ENCODE measurements around the gene GRM5. TPM values are rescaled to one million over a fixed set of nuclear protein-coding genes. Genes with fewer than 3 reads are reported as not detected.
"Not testable (repeated sequence)": the region's sequence is repeated elsewhere in the genome, so short reads cannot be mapped to it uniquely, and the experiment has no call there.

GRM5 gene
- total RNA-seq, 4 donors from 2014 or later, result 0.09 TPM; not detected in 3

GRCh38 chr11:88886796-88887195, 179.0 kb downstream of the GRM5 start:
- WGBS, 2 donors, result 53 to 70% methylated on average over 3 of the region's 3 CpGs
- no peak for DNase-seq
- no peak overlapping the region for H3K4me3 ChIP-seq
- TF ChIP-seq, protein P1, sequence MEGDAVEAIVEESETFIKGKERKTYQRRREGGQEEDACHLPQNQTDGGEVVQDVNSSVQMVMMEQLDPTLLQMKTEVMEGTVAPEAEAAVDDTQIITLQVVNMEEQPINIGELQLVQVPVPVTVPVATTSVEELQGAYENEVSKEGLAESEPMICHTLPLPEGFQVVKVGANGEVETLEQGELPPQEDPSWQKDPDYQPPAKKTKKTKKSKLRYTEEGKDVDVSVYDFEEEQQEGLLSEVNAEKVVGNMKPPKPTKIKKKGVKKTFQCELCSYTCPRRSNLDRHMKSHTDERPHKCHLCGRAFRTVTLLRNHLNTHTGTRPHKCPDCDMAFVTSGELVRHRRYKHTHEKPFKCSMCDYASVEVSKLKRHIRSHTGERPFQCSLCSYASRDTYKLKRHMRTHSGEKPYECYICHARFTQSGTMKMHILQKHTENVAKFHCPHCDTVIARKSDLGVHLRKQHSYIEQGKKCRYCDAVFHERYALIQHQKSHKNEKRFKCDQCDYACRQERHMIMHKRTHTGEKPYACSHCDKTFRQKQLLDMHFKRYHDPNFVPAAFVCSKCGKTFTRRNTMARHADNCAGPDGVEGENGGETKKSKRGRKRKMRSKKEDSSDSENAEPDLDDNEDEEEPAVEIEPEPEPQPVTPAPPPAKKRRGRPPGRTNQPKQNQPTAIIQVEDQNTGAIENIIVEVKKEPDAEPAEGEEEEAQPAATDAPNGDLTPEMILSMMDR (IDR thresholded peaks at IDR 0.05), result peak in 1 of 6 experiments; percentile 25
- no peak for TF ChIP-seq POLR2A (IDR thresholded peaks at IDR 0.05)
- H3K27ac ChIP-seq, result no peak overlapping the region
- no peaks in the 10 kb centered on the region for H3K36me3 ChIP-seq
- H3K4me1 ChIP-seq, result no peaks in the 10 kb centered on the region
- intact Hi-C loops (cut with DNase I), result no loop called here
- no peaks in the 10 kb centered on the region for H3K27me3 ChIP-seq
- peaks cover 0 to 11% (median 0%) of the 10 kb centered on the region in 3 donors for H3K9me3 ChIP-seq

GRCh38 chr11:88882800-88883199, 183.0 kb downstream of the GRM5 start:
- H3K9me3 ChIP-seq, result peaks cover 0 to 11% (median 0%) of the 10 kb centered on the region in 3 donors
- H3K27me3 ChIP-seq; H3K4me1 ChIP-seq; H3K27ac ChIP-seq; H3K4me3 ChIP-seq; H3K36me3 ChIP-seq; intact Hi-C loops (cut with DNase I); DNase-seq: not testable (repeated sequence)
- WGBS, 2 donors, result 72 to 74% methylated on average over 3 of the region's 3 CpGs

DNA sequence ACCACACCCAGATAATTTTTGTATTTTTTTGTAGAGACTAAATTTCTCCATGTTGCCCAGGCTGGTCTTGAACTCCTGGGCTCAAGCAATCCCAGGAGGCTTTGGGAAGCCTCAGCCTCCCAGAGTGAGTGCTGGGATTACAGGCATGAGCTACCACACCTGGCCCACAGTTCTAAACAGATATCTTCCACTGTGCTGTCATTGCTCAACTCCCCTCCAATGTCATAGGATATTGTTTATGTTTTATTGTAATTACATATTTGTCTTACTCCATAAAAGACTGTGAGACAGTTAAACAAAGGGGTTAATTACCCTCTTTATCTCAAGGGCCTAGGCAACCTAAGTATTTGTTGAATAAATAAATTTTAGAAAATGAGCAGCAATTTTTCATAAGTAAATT, 204.2 kb downstream of the GRM5 start:
- H3K9me3 ChIP-seq, result no peaks in the 10 kb centered on the region
- no peaks in the 10 kb centered on the region for H3K27me3 ChIP-seq
- intact Hi-C loops (cut with DNase I), result no loop called here
- DNase-seq, result no peak
- no peak overlapping the region for H3K27ac ChIP-seq
- H3K36me3 ChIP-seq, result no peaks in the 10 kb centered on the region
- TF ChIP-seq, protein P1 (IDR thresholded peaks at IDR 0.05), result no peak
- no peak for TF ChIP-seq POLR2A (IDR thresholded peaks at IDR 0.05)
- no peak overlapping the region for H3K4me3 ChIP-seq
- no peaks in the 10 kb centered on the region for H3K4me1 ChIP-seq

- DNase-seq; H3K27ac ChIP-seq; H3K36me3 ChIP-seq; intact Hi-C loops (cut with DNase I); H3K27me3 ChIP-seq; H3K9me3 ChIP-seq; H3K4me3 ChIP-seq; H3K4me1 ChIP-seq: not testable (repeated sequence)
- WGBS, 2 donors, result 26 to 31% methylated on average over 4 of the region's 4 CpGs
Measured at GRCh38 chr11:88860431-88860830, 205.4 kb downstream of the GRM5 start.

DNA sequence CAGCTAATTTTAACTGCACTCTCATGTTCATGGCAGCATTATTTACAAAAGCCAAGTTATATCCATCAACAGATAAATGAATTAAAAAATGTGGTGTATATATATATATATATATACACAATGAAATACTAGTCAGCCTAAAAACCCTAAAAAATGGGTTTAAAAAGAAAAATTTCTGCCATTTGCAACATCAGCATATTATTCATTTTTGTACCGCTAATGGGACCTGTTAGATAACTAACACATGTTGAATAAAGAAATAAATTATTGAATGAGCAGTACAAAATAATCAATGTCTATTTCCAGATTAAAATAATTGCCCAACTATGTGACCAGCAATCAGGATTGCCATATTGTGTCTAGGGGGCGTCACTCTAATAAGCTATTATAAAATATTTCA, 211.8 kb downstream of the GRM5 start:
- 80 to 91% methylated on average over 2 of the region's 2 CpGs for WGBS, 2 donors
- H3K27me3 ChIP-seq; DNase-seq; intact Hi-C loops (cut with DNase I); H3K9me3 ChIP-seq; H3K4me1 ChIP-seq; H3K27ac ChIP-seq; H3K4me3 ChIP-seq; H3K36me3 ChIP-seq: not testable (repeated sequence)

DNA sequence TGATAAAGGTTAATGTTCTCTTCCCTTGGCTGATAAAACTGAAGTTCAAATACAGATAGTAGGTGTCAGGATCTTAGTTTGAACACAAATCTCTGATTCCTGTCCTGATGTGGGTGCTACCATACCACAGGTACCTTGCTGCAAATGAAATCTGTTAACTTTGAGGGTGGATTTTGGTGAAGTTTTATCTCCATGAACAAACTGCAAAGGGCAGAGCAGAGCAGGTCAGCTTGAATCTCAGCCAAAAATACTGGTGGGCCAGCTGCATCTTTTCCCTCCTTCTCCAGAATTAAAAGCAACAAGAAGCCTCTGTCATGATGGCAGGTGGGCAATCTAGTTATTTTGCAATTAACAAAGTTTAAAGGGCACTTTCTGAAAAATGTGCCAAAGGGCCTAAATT, 214.2 kb downstream of the GRM5 start:
- H3K27ac ChIP-seq; H3K36me3 ChIP-seq; DNase-seq; H3K27me3 ChIP-seq; intact Hi-C loops (cut with DNase I); H3K4me3 ChIP-seq; H3K9me3 ChIP-seq; H3K4me1 ChIP-seq: not testable (repeated sequence)

DNA sequence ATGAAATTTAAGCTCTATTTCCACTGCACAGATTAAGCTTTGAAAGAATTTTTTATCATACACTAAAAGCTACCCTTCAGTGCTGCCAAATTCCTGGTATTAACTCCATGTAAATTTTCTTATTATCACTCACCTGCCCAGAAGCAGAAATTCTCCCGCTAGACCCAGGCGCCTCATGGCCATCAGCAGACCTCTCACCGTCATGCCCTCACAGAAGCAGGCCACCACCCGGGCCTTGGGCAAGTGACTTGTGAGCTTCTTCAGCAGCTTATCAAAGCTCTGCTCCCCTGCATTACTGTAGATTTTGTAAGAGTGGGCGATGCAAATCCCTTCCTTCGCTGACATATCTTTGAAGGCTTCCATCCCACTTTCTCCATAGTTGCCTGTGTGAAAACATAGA, 216.0 kb downstream of the GRM5 start:
- H3K4me3 ChIP-seq; H3K36me3 ChIP-seq; H3K9me3 ChIP-seq; DNase-seq; H3K27ac ChIP-seq; intact Hi-C loops (cut with DNase I); H3K27me3 ChIP-seq; H3K4me1 ChIP-seq: not testable (repeated sequence)
- WGBS, 2 donors, result 90 to 100% methylated on average over 3 to 4 of the region's 6 CpGs

DNA sequence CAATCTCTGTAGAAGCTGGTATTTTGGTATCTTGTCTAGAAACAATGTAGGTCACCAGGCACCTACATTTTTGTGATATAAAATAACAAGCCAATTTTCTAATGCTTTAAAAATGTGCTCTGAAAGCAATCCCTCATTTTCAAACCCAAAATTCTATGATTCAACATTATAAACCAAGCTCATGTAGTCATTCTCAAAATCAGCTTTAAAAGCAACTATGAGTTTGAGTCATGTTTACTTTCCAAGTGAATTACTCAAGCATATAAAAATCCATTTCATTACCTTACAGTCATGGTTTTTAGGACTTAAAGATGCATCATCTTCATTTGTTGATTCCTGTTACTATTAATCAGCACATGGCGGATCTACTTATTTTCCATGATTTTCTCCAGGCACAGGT, 216.4 kb downstream of the GRM5 start:
- no peaks in the 10 kb centered on the region for H3K27me3 ChIP-seq
- no peak for DNase-seq
- H3K27ac ChIP-seq, result no peak overlapping the region
- WGBS, 2 donors, result 52 to 79% methylated on average over 1 of the region's 1 CpG
- H3K36me3 ChIP-seq, result no peaks in the 10 kb centered on the region
- H3K9me3 ChIP-seq, result no peaks in the 10 kb centered on the region
- H3K4me3 ChIP-seq, result no peak overlapping the region
- intact Hi-C loops (cut with DNase I), result no loop called here
- TF ChIP-seq, protein P1 (IDR thresholded peaks at IDR 0.05), result no peak
- no peak for TF ChIP-seq POLR2A (IDR thresholded peaks at IDR 0.05)
- H3K4me1 ChIP-seq, result no peaks in the 10 kb centered on the region

DNA sequence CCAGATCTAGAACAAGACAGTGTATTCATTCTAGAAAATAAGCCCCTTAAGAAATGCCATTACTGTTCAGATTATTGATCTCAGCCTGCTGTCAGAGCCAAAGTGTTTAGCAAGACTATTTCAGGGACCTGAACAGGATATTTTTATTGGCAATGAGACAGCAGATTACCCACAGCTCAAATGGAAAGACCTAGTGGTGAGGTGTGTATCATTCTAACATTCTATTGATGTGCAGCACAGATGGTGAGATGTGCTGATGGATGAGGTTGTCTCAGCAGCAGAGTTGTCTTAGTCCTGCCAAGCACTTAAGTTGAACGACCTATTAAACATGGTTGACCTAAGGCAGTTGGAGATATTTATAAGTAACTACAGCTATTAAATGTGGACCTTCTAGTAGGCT, 219.5 kb downstream of the GRM5 start:
- WGBS, 2 donors, result 6 to 10% methylated on average over 1 of the region's 1 CpG
- H3K9me3 ChIP-seq; H3K4me1 ChIP-seq; H3K27ac ChIP-seq; intact Hi-C loops (cut with DNase I); DNase-seq; H3K4me3 ChIP-seq; H3K36me3 ChIP-seq; H3K27me3 ChIP-seq: not testable (repeated sequence)

- H3K4me3 ChIP-seq; H3K9me3 ChIP-seq; H3K4me1 ChIP-seq; DNase-seq; H3K36me3 ChIP-seq; H3K27ac ChIP-seq; H3K27me3 ChIP-seq; intact Hi-C loops (cut with DNase I): not testable (repeated sequence)
- 67 to 78% methylated on average over 3 of the region's 3 CpGs for WGBS, 2 donors
Measured at GRCh38 chr11:88844941-88845340, 220.8 kb downstream of the GRM5 start.

- intact Hi-C loops (cut with DNase I); H3K4me1 ChIP-seq; H3K27ac ChIP-seq; H3K9me3 ChIP-seq; H3K36me3 ChIP-seq; H3K4me3 ChIP-seq; DNase-seq; H3K27me3 ChIP-seq: not testable (repeated sequence)
- 33 to 57% methylated on average over 1 of the region's 1 CpG for WGBS, 2 donors
Measured at GRCh38 chr11:88843766-88844426, 221.9 kb downstream of the GRM5 start.

Data from esophagus squamous epithelium (tissue), 5 donors.